HUES64 (cell line): ENCODE data around the gene LATS1.

ENCODE experiments used
- H3K27ac ChIP-seq: 2 replicates; pipeline ENCODE4 v1.7.0; 2013; ENCODE audit warnings: low read depth, low read length, inconsistent platforms
- H3K27me3 ChIP-seq: 2 replicates; pipeline ENCODE4 v1.6.1; 2013; ENCODE audit warnings: mild to moderate bottlenecking, low read length; ENCODE audit not compliant: insufficient read depth
- H3K36me3 ChIP-seq: 2 replicates; pipeline ENCODE4 v1.6.1; 2013; ENCODE audit warnings: mild to moderate bottlenecking, low read length; ENCODE audit not compliant: insufficient read depth
- H3K4me1 ChIP-seq: 2 replicates; pipeline ENCODE4 v1.6.1; 2013; ENCODE audit warnings: mild to moderate bottlenecking, low read length, moderate library complexity; ENCODE audit not compliant: insufficient read depth
- H3K4me3 ChIP-seq: 2 replicates; pipeline ENCODE4 v1.5.1; 2013; ENCODE audit warnings: mild to moderate bottlenecking, low read length, moderate library complexity
- H3K9ac ChIP-seq: 2 replicates; pipeline ENCODE4 v1.6.1; 2013; ENCODE audit warnings: mild to moderate bottlenecking, low read depth, low read length
- H3K9me3 ChIP-seq: 2 replicates; pipeline ENCODE4 v1.6.1; 2013; ENCODE audit warnings: low read depth, low read length; ENCODE audit not compliant: insufficient read depth
- WGBS: fragments of 150-250, 120-280 bp; methylation state at CpG from one replicate; pipeline ENCODE4 v1.1.7; 2013; ENCODE audit warnings: missing lambda C conversion rate; 5-methylcytosine and 5-hydroxymethylcytosine counted together

The LATS1 gene

DNA sequence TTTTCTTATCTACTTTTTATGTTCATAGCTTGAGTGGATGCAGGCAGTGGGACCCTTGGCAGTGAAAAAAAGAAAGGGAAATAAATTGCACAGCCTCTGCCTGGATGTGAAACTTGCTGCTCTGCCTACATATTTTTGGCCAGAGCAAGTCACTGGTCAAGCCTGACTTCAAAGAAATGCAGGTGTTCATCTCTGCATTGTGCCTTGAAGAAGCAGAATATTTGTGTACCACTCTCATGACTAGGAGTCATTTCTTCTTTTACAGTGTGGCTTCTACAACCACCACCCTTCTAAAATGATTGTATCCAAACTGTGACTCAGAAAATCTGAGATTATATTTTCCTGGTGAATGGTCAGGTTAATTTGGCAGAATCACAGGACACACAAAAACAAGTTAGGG is 66.8 kb downstream of the LATS1 start:
- Histone ChIP-seq H3K9ac (no peak overlapping the region), H3K9me3 (no peaks in the 10 kb centered on the region), H3K27me3 (peaks cover 8% of the 10 kb centered on the region; the same call in 1 of the 2 replicates), H3K4me1 (peaks cover 9% of the 10 kb centered on the region), H3K27ac (no peak overlapping the region), H3K36me3 (peaks cover 2% of the 10 kb centered on the region; the same call in 1 of the 2 replicates), H3K4me3 (no peak overlapping the region)

DNA sequence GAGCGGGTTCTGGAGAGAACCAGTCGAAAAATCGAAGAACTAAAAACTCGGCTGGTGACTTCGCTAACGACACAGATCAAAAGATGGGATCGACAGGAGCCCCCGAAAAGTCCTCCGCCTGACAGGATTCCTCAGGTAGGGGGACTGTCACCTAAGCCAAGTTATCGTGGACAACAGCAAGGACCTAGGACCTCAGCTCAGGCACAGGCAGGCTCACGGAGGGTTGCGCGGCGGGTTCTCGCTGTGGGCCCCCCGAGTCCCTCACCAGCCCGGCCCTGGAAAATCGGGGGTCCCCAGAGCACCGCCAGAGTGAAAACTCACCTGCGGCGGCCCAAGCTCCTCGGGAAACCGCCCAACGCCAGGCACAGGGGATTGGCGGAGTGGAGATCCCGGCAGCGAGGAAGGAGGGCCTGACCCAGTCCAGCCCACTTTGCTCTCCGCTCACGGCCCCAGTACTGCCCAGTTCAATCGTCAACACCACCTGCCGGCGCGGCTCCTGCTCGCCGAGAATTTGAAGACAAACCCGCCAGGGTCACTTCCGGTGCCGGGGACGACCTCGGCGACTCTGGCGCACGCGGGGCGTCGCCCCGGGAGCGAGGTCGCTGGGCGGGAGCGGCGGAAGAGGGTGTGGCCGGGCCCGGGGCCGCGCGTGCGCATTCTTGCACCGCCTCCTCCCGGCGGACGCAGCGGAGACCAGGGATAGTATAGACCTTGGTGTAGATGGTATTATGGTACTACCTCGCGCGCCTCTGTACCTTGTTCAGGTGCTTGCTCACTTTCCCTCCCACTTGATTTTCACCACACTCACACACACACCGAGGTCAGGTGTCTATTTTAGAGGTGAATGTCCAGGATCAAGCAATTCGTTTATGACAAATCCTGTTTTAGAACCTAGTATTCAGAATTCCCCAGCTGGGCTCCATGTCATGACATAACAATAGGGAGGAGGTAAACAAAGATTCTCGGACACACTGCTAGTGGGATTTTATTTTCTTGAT is 69.5 kb downstream of the LATS1 start, which contains the start of gene KATNA1:
Gene KATNA1, minus strand, starts transcription at position 567 of the 998 bp plus-strand sequence. CDS start 10,167 bp downstream, outside the sequence.
- peak within 1 kb of the TSS; percentile 86 for H3K4me3 ChIP-seq
- H3K9ac ChIP-seq: peak within 1 kb of the TSS; percentile 51
- no peaks in the 10 kb centered on the region for H3K36me3 ChIP-seq
- 2% methylated on average over 69 of the region's 69 CpGs for WGBS
- H3K4me1 ChIP-seq: peaks cover 9% of the 10 kb centered on the region
- H3K27ac ChIP-seq: peak within 1 kb of the TSS; percentile 91; the same call in 1 of the 2 replicates
- H3K27me3 ChIP-seq: peaks cover 8% of the 10 kb centered on the region; the same call in 1 of the 2 replicates
- H3K9me3 ChIP-seq: no peaks in the 10 kb centered on the region

DNA sequence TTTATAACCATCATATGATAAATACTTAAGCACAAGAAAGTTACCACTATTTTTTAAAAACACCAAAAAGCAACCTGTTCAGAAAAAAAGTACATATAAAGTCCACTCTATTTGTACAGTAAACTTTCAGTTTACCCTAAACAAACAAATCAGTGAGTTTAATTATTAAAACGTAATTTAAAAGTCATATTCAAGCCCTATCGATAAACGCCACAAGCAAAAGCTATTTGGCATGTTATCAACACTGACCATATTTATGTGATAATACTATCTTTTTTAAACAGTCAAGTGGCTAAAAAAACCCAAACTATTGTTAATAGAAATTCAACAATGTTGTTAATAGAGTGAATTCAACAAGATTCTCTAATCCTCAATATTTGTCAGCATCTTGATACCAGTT is 71.3 kb downstream of the LATS1 start:
- peaks cover 8% of the 10 kb centered on the region; the same call in 1 of the 2 replicates for H3K27me3 ChIP-seq
- H3K4me3 ChIP-seq: peak overlapping the region; percentile 86
- no peaks in the 10 kb centered on the region for H3K9me3 ChIP-seq
- 100% methylated on average over 1 of the region's 3 CpGs for WGBS
- H3K27ac ChIP-seq: no peak overlapping the region
- H3K36me3 ChIP-seq: no peaks in the 10 kb centered on the region
- peak overlapping the region; percentile 32; the same call in 1 of the 2 replicates for H3K9ac ChIP-seq
- peaks cover 9% of the 10 kb centered on the region for H3K4me1 ChIP-seq

DNA sequence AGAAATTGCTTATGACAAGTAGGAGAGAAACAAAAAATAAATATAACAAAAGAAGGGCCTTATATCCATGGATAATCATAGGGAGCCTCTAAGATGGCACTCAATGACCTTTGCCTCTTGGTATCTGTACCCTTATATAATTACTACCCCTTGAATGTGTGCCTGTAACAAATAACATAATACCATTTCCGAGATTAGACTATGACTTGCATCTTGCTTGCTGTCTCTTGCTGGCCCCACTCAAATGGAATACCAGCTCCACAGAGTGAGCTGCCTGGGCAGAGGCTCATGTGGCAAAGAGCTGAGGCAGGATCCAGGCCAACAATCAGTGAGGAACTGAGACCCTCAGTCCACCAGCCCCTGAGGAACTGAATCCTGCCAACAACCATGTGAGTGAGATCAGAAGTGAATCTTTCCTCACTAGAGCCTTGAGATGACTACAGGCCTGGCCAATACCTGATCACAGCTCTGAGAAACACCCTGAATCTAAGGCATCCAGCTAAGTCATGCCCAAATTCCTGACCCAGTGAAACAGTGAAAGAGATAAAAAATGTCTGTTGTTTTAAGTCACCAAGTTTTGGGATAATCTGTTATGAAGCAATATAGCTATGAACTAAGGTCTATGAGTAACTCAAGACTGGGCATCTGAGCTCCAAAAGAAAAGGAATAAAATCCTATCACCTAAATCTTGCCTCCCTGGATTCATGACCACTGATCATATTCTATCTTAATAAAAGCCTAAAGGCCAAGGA is 74.9 kb downstream of the LATS1 start:
- Histone ChIP-seq H3K27me3 (peaks cover 8% of the 10 kb centered on the region; the same call in 1 of the 2 replicates), H3K27ac (no peak overlapping the region), H3K4me1 (peaks cover 9% of the 10 kb centered on the region), H3K36me3 (peaks cover 2% of the 10 kb centered on the region; the same call in 1 of the 2 replicates), H3K9me3 (no peaks in the 10 kb centered on the region), H3K4me3 (no peak overlapping the region), H3K9ac (no peak overlapping the region)
- WGBS: 97% methylated on average over 1 of the region's 1 CpG

DNA sequence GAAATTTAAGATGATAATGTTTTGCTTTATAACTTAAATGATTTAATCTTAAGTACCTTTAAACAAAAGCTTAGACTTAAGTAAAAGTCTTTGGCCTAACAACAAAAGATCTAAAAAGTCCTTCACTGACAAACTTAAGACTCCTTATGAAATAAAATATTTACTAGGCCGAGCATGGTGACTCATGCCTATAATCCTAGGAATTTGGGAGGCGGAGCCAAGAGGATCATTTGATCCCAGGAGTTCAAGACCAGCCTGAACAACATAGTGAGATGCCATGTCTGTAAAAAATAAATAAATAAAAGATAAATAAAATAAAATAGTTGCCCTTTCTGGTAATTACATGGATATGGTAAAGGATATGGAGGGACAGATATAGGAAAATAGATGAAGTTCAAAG is 81.8 kb downstream of the LATS1 start:
- no peak overlapping the region for H3K4me3 ChIP-seq
- H3K27ac ChIP-seq: no peak overlapping the region
- no peaks in the 10 kb centered on the region for H3K9me3 ChIP-seq
- no peak overlapping the region for H3K9ac ChIP-seq
- no peaks in the 10 kb centered on the region for H3K27me3 ChIP-seq
- H3K4me1 ChIP-seq: no peaks in the 10 kb centered on the region
- WGBS: 93% methylated on average over 2 of the region's 2 CpGs
- H3K36me3 ChIP-seq: peaks cover 25% of the 10 kb centered on the region; the same call in 1 of the 2 replicates

DNA sequence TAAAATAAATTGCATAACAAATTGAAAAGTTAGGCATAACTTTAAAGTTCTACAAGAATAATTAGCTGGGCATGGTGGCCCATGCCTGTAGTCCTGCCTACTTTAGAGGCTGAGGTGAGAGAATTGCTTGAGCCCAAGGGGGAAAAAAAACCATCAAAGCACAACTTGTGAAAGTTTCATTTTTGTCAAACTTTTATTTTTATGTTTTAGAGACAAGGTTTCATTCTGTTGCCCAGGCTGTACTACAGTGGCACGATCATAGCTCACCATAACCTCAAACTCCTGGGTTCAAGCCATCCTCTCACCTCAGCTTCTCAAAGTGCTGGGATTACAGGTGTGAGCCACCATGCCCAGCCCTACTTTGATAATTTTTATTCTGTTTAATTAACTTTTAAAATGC is 83.6 kb downstream of the LATS1 start:
- 97% methylated on average over 1 of the region's 1 CpG for WGBS
- Histone ChIP-seq H3K27me3 (no peaks in the 10 kb centered on the region), H3K27ac (no peak overlapping the region), H3K4me1 (no peaks in the 10 kb centered on the region), H3K9me3 (no peaks in the 10 kb centered on the region), H3K4me3 (no peak overlapping the region), H3K9ac (no peak overlapping the region), H3K36me3 (peaks cover 30% of the 10 kb centered on the region)

DNA sequence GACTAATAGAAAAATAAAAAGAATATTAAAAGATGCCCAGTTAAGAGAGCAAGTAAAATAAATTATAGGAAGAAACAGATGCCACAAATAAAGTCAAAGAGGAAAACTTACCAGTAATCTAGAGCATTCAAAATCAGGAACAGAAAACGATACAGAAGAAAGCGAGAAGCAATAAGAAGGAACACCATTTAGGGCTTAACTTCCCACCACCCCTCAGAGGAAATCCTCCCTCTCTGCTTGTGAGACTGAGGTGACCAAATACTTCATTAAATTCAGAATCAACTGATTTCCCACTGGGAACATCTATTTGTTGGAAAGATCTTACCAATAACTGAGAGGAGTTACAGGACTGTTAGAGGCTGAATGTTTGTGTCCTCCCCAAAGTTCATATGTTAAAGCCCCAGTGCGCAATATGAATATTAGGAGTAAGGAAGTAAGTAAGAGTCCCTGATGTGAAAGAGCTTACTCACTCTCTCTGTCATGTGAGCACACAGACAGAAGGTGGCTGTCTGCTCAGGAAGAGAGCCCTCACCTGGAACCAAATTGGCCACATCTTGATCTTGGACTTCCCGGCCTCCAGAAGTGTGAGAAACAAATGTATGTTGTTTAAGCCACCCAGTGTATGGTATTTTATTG is 88.9 kb downstream of the LATS1 start:
- Histone ChIP-seq H3K4me1 (no peaks in the 10 kb centered on the region), H3K9ac (no peak overlapping the region), H3K27ac (no peak overlapping the region), H3K27me3 (no peaks in the 10 kb centered on the region), H3K4me3 (no peak overlapping the region), H3K36me3 (peaks cover 21% of the 10 kb centered on the region), H3K9me3 (no peaks in the 10 kb centered on the region)
- 100% methylated on average over 4 of the region's 4 CpGs for WGBS

DNA sequence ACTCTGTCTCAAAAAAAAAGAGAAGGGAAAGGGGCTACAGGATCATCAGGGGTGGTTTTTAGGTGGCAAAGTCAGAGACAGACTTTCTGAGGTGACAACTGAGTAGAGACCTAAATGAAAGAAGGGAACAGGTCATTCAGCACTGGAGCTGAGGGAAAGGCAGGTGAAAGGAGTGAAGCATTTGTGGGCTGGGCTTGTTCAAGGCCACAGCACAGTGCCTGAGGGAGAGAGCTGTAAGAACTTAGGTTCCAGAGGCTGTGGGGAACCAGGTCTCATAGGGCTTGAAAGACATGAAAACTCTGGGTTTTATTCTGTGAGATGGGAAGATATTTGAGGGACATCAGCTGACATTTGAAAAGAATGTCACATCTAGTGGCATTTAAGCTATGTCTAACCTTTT is 90.2 kb downstream of the LATS1 start:
- Histone ChIP-seq H3K4me1 (no peaks in the 10 kb centered on the region), H3K9me3 (no peaks in the 10 kb centered on the region), H3K4me3 (no peak overlapping the region), H3K9ac (no peak overlapping the region), H3K36me3 (peaks cover 25% of the 10 kb centered on the region), H3K27ac (no peak overlapping the region), H3K27me3 (no peaks in the 10 kb centered on the region)

DNA sequence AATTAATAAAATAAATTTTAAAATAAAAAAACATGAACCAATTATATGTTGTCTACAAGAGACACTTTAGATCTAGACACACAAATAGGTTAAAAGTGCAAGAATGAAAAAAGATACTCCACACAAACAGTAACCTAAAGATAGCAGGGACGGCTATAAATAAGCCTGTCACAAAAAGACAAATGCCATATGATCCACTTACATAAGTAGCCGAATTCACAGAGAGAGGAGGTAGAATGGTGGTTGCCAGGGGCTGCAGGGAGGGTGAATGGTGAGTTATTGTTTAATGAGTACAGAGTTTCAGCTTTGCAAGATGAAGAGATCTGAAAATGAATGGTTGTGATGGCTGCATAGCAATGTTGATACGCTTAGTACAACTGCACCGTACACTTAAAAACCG is 102.1 kb downstream of the LATS1 start:
- H3K36me3 ChIP-seq: peaks cover 4% of the 10 kb centered on the region

DNA sequence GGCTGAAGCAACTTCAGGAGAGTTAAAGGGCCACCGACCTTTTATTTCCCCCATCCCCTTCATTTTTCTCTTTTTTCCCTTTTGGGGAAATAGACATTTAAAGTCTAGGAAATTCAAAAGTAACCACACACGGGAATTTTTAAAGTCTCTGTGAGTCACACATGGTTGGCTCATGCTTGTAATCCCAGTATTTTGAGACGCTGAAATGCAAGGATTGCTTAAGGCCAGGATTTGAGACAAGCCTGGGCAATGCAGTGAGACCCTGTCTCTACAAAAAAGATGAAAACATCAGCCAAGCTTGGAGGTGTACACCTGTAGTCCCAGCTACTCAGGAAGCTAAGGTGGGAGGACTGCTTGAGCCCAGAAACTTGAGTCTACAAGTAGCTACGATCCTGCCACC is 103.6 kb downstream of the LATS1 start:
- Histone ChIP-seq H3K27me3 (no peaks in the 10 kb centered on the region), H3K36me3 (no peaks in the 10 kb centered on the region), H3K4me3 (no peak overlapping the region), H3K4me1 (no peaks in the 10 kb centered on the region), H3K9ac (no peak overlapping the region), H3K27ac (no peak overlapping the region), H3K9me3 (no peaks in the 10 kb centered on the region)
- WGBS: 92% methylated on average over 3 of the region's 4 CpGs

More for the DNA sequence above, 102.1 kb downstream of the LATS1 start:
- Histone ChIP-seq H3K4me3 (no peak overlapping the region), H3K27ac (no peak overlapping the region), H3K27me3 (no peaks in the 10 kb centered on the region), H3K4me1 (no peaks in the 10 kb centered on the region), H3K9me3 (no peaks in the 10 kb centered on the region), H3K9ac (no peak overlapping the region)
- 93% methylated on average over 3 of the region's 5 CpGs for WGBS
